GM12878 (cell line): ENCODE data around the gene ZNF790. TPM values are rescaled to one million over a fixed set of nuclear protein-coding genes. Genes with fewer than 3 reads are reported as not detected.

Experiments
- BACH1 ChIP-seq: fragments of 450-650 bp; IDR thresholded peaks from 2 replicates; pipeline ENCODE4 v1.6.1; 2017; ENCODE audit warnings: mild to moderate bottlenecking, borderline replicate concordance
- CEBPB ChIP-seq, 2 experiments: fragments of 150-350 bp in 1 of 2; IDR thresholded peaks; 2 replicates each; pipeline ENCODE4 v1.6.1; 2012 to 2014; ENCODE audit warnings: low read depth in 2 of 2, low read length in 2 of 2, borderline replicate concordance in 1 of 2, inconsistent platforms in 1 of 2
- CHD1 ChIP-seq: IDR thresholded peaks from 2 replicates; pipeline ENCODE4 v1.6.1; 2012; ENCODE audit warnings: low read depth, low read length, improper control_type of control experiment
- CREB1 ChIP-seq: IDR thresholded peaks from 2 replicates; pipeline ENCODE4 v1.6.1; 2012; ENCODE audit warnings: low read depth, mild to moderate bottlenecking, inconsistent platforms
- JUND ChIP-seq: IDR thresholded peaks from 2 replicates; pipeline ENCODE4 v1.6.1; 2012; ENCODE audit warnings: low read depth, mild to moderate bottlenecking, low read length, improper control_type of control experiment, moderate library complexity
- NFIC ChIP-seq: IDR thresholded peaks from 2 replicates; pipeline ENCODE4 v1.6.1; 2012; ENCODE audit warnings: low read depth, mild to moderate bottlenecking, inconsistent platforms, low read length, moderate library complexity
- POLR2AphosphoS2 ChIP-seq: IDR thresholded peaks from 2 replicates; pipeline ENCODE4 v1.6.1; 2011; ENCODE audit warnings: low read depth, mild to moderate bottlenecking, low read length, improper control_type of control experiment, moderate library complexity
- polyA plus RNA-seq, 11 experiments: library from polyadenylated mRNA; depleted of rRNA in 4 of 11; unstranded in 6 of 11; stranded (reverse) in 5 of 11; fragments of >200 nt; fragmentation: Nextera tagmentation in 4 of 11; fragmentation: Illumina TruSeq in 1 of 11; extraction: Ambion mirVana in 4 of 11; extraction: Trizol in 1 of 11; gene quantifications; 1 replicate in 1 of 11; 2 replicates in 10 of 11; pipeline versions ENCODE4 v1.2.1 to v1.2.3, GENCODE V29; 2011 to 2016; ENCODE audit warnings: inconsistent platforms in 2 of 11, missing spikeins in 2 of 11, low read depth in 1 of 11
- total RNA-seq, 4 experiments: library from RNA; depleted of rRNA in 3 of 4; stranded (reverse); fragments of >200 nt in 3 of 4; fragmentation: Illumina TruSeq in 1 of 4; extraction: Trizol in 1 of 4; gene quantifications; 2 replicates each; pipeline versions ENCODE4 v1.2.1 to v1.2.3, GENCODE V29; 2013 to 2021
- TF ChIP-seq, protein P1 (sequence below): fragments of 450-650 bp; IDR thresholded peaks from 2 replicates; pipeline ENCODE4 v1.6.1; 2017; ENCODE audit warnings: low read depth, mild to moderate bottlenecking, moderate library complexity
- TF ChIP-seq, protein P2 (sequence below): fragments of 450-650 bp; formaldehyde crosslinking; IDR thresholded peaks from 2 replicates; pipeline ENCODE4 v1.4.0; 2022; ENCODE audit warnings: mild to moderate bottlenecking, moderate library complexity
- TF ChIP-seq, protein P3 (sequence below): fragments of 450-650 bp; IDR thresholded peaks from 2 replicates; pipeline ENCODE4 v1.6.1; 2017; ENCODE audit warnings: antibody characterized with exemption, mild to moderate bottlenecking, moderate library complexity
- TF ChIP-seq, protein P4 (sequence below): fragments of 150-350 bp; IDR thresholded peaks from 2 replicates; pipeline ENCODE4 v1.6.1; 2016; ENCODE audit warnings: low read depth, low read length
- TF ChIP-seq, protein P5 (sequence below): fragments of 450-650 bp; IDR thresholded peaks from 2 replicates; pipeline ENCODE4 v1.6.1; 2018; ENCODE audit warnings: mild to moderate bottlenecking, low read depth, moderate library complexity; ENCODE audit not compliant: partially characterized antibody
- TF ChIP-seq, protein P6 (sequence below): fragments of 450-650 bp; conservative IDR thresholded peaks from 2 replicates; pipeline ENCODE4 v1.6.1; 2017; ENCODE audit warnings: mild to moderate bottlenecking, moderate library complexity

Gene ZNF790
- total and polyA plus RNA-seq, 10 of the 15 experiments (the other 5 are each of a cell fraction or from before 2014, with no cell fraction given): 0.87 to 5.2 (median 2.9) TPM

DNA sequence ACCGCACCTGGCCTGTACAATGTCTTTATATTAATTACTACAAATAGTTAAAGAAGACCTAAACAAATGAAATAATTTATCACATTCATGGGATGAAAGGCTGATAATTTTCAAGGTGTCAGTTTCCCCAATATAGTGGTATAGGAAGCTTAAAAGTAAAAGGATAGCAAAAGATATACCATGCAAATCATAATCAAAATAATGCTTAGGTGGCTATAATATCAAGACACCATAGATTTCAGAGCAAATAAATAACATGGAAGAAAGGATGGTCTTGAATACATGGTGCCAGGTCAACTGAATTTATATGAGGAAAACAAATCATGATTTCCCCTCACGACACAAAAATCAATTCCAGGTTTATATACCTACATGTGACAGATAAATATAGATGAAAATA, 4.8 kb downstream of the ZNF790 start (continued):
- TF ChIP-seq, protein P1, sequence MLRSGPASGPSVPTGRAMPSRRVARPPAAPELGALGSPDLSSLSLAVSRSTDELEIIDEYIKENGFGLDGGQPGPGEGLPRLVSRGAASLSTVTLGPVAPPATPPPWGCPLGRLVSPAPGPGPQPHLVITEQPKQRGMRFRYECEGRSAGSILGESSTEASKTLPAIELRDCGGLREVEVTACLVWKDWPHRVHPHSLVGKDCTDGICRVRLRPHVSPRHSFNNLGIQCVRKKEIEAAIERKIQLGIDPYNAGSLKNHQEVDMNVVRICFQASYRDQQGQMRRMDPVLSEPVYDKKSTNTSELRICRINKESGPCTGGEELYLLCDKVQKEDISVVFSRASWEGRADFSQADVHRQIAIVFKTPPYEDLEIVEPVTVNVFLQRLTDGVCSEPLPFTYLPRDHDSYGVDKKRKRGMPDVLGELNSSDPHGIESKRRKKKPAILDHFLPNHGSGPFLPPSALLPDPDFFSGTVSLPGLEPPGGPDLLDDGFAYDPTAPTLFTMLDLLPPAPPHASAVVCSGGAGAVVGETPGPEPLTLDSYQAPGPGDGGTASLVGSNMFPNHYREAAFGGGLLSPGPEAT: no peak
- TF ChIP-seq POLR2AphosphoS2 (no peak), JUND (no peak), BACH1 (no peak), CREB1 (no peak), NFIC (no peak), CHD1 (no peak), CEBPB (IDR thresholded peaks at IDR 0.05; ENCODE audit: borderline replicate concordance in 1 of 2, low read depth in 2 of 2, low read length in 2 of 2) (no peak)
- TF ChIP-seq, protein P2, sequence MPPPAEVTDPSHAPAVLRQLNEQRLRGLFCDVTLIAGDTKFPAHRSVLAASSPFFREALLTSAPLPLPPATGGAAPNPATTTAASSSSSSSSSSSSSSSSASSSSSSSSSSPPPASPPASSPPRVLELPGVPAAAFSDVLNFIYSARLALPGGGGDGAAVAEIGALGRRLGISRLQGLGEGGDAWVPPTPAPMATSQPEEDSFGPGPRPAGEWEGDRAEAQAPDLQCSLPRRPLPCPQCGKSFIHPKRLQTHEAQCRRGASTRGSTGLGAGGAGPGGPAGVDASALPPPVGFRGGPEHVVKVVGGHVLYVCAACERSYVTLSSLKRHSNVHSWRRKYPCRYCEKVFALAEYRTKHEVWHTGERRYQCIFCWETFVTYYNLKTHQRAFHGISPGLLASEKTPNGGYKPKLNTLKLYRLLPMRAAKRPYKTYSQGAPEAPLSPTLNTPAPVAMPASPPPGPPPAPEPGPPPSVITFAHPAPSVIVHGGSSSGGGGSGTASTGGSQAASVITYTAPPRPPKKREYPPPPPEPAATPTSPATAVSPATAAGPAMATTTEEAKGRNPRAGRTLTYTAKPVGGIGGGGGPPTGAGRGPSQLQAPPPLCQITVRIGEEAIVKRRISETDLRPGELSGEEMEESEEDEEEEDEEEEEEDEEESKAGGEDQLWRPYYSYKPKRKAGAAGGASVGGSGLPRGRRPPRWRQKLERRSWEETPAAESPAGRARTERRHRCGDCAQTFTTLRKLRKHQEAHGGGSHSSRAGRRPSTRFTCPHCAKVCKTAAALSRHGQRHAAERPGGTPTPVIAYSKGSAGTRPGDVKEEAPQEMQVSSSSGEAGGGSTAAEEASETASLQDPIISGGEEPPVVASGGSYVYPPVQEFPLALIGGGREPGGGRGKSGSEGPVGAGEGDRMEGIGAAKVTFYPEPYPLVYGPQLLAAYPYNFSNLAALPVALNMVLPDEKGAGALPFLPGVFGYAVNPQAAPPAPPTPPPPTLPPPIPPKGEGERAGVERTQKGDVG (CRISPR knock-in tag): no peak
- TF ChIP-seq, protein P3, sequence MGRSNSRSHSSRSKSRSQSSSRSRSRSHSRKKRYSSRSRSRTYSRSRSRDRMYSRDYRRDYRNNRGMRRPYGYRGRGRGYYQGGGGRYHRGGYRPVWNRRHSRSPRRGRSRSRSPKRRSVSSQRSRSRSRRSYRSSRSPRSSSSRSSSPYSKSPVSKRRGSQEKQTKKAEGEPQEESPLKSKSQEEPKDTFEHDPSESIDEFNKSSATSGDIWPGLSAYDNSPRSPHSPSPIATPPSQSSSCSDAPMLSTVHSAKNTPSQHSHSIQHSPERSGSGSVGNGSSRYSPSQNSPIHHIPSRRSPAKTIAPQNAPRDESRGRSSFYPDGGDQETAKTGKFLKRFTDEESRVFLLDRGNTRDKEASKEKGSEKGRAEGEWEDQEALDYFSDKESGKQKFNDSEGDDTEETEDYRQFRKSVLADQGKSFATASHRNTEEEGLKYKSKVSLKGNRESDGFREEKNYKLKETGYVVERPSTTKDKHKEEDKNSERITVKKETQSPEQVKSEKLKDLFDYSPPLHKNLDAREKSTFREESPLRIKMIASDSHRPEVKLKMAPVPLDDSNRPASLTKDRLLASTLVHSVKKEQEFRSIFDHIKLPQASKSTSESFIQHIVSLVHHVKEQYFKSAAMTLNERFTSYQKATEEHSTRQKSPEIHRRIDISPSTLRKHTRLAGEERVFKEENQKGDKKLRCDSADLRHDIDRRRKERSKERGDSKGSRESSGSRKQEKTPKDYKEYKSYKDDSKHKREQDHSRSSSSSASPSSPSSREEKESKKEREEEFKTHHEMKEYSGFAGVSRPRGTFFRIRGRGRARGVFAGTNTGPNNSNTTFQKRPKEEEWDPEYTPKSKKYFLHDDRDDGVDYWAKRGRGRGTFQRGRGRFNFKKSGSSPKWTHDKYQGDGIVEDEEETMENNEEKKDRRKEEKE: no peak
- TF ChIP-seq, protein P4, sequence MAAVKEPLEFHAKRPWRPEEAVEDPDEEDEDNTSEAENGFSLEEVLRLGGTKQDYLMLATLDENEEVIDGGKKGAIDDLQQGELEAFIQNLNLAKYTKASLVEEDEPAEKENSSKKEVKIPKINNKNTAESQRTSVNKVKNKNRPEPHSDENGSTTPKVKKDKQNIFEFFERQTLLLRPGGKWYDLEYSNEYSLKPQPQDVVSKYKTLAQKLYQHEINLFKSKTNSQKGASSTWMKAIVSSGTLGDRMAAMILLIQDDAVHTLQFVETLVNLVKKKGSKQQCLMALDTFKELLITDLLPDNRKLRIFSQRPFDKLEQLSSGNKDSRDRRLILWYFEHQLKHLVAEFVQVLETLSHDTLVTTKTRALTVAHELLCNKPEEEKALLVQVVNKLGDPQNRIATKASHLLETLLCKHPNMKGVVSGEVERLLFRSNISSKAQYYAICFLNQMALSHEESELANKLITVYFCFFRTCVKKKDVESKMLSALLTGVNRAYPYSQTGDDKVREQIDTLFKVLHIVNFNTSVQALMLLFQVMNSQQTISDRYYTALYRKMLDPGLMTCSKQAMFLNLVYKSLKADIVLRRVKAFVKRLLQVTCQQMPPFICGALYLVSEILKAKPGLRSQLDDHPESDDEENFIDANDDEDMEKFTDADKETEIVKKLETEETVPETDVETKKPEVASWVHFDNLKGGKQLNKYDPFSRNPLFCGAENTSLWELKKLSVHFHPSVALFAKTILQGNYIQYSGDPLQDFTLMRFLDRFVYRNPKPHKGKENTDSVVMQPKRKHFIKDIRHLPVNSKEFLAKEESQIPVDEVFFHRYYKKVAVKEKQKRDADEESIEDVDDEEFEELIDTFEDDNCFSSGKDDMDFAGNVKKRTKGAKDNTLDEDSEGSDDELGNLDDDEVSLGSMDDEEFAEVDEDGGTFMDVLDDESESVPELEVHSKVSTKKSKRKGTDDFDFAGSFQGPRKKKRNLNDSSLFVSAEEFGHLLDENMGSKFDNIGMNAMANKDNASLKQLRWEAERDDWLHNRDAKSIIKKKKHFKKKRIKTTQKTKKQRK: no peak
- TF ChIP-seq, protein P5, sequence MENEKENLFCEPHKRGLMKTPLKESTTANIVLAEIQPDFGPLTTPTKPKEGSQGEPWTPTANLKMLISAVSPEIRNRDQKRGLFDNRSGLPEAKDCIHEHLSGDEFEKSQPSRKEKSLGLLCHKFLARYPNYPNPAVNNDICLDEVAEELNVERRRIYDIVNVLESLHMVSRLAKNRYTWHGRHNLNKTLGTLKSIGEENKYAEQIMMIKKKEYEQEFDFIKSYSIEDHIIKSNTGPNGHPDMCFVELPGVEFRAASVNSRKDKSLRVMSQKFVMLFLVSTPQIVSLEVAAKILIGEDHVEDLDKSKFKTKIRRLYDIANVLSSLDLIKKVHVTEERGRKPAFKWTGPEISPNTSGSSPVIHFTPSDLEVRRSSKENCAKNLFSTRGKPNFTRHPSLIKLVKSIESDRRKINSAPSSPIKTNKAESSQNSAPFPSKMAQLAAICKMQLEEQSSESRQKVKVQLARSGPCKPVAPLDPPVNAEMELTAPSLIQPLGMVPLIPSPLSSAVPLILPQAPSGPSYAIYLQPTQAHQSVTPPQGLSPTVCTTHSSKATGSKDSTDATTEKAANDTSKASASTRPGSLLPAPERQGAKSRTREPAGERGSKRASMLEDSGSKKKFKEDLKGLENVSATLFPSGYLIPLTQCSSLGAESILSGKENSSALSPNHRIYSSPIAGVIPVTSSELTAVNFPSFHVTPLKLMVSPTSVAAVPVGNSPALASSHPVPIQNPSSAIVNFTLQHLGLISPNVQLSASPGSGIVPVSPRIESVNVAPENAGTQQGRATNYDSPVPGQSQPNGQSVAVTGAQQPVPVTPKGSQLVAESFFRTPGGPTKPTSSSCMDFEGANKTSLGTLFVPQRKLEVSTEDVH: no peak
- TF ChIP-seq, protein P6, sequence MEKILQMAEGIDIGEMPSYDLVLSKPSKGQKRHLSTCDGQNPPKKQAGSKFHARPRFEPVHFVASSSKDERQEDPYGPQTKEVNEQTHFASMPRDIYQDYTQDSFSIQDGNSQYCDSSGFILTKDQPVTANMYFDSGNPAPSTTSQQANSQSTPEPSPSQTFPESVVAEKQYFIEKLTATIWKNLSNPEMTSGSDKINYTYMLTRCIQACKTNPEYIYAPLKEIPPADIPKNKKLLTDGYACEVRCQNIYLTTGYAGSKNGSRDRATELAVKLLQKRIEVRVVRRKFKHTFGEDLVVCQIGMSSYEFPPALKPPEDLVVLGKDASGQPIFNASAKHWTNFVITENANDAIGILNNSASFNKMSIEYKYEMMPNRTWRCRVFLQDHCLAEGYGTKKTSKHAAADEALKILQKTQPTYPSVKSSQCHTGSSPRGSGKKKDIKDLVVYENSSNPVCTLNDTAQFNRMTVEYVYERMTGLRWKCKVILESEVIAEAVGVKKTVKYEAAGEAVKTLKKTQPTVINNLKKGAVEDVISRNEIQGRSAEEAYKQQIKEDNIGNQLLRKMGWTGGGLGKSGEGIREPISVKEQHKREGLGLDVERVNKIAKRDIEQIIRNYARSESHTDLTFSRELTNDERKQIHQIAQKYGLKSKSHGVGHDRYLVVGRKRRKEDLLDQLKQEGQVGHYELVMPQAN: no peak
